DMS53 treated with DMSO at 0.1 percent for 48 hours (cell line): ENCODE data around the gene CRHR2.
"Not testable (repeated sequence)": the region's sequence is repeated elsewhere in the genome, so short reads cannot be mapped to it uniquely, and the experiment has no call there.

ENCODE experiments used
- DNase-seq: peaks from one replicate; lab custom pipeline; 2025; ENCODE audit not compliant: unreplicated experiment; lab: John Stamatoyannopoulos, UW

The CRHR2 gene

DNA sequence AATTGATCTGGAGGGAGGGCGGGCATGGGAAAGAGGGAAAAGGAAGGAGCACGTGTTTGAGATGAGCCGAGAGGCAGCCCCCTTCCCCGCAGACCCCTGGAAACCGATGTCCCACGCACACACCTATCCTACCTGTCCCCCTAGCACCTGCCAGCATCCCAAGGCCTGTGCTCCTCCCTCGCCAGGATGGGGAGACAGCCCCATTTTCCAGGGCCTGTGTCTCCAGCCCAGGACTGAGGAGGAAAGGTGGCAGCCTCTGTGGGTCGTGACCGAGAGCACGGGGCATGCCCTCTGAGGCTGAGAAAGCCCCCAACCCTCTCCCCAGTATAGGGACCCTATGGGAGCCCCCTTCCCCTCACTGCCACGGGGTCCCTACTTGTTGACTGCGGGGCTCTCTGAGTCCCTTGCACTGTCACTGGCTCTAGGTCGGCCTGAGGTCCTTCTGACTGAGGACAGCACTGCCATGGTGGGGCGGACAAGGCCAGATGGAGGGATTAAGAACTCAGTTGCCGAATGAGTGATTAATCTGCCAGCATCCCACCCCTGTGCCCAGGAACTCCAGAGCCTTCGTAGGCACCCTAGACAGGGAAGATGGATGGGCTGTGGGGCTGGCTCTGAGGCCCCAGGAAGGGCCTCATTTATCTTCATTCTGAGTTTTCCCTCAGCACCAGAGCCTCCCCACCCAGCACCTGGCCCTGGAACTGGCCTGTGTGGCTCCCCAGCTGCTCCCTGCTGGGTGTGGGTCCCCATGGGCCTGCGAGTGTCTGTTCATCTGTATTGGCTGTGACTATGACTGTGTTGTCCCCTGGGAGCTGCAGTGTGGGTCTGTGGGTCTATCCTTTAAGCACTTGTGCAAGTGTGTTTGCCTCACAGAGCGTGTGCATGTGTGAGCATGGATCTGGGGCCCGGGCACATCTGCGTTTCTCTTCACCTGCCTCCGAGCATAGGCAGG is 26.0 kb downstream of the CRHR2 start:
- no peak for DNase-seq

DNA sequence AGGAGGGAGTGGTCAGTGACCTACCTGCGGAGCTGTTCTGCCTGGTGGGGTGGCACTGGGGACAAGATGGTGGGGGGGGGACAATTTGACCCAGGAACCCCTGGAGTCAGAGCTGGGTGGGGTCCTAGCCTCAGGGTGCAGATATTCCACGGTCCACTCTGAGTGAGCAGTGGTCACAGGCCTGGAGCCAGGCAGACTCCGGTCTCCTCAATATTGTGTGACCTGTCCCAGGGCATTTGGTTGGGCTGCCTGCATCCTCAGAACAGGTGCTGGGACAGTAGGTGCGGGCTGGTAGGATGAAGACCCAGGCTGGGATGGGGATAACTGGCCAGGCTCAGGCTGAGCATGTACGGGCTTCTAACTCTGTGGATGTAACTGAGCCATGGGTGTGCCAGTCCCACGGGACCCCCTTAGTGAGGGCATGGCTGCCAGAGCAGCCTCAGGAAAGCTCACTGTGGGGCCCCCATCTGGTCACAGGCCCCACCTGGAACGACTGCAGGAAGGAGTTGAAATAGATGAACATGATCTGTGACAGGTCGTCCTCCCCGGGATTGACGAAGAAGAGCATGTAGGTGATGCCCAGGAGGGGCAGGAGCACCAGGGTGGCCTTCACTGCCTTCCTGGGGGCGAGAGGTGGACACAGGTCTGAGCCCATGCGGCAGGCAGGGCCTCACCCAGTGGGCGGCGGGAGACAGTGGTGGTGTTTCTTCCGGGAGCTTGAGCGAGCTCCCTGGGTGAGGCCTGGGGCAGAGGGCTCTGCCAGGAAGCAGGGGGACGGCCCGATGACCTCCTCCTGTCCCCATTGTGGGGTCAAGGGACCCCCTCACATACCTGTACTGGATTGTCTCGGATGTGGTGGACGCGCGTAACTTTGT is 26.9 kb downstream of the CRHR2 start:
- DNase-seq = no peak

DNA sequence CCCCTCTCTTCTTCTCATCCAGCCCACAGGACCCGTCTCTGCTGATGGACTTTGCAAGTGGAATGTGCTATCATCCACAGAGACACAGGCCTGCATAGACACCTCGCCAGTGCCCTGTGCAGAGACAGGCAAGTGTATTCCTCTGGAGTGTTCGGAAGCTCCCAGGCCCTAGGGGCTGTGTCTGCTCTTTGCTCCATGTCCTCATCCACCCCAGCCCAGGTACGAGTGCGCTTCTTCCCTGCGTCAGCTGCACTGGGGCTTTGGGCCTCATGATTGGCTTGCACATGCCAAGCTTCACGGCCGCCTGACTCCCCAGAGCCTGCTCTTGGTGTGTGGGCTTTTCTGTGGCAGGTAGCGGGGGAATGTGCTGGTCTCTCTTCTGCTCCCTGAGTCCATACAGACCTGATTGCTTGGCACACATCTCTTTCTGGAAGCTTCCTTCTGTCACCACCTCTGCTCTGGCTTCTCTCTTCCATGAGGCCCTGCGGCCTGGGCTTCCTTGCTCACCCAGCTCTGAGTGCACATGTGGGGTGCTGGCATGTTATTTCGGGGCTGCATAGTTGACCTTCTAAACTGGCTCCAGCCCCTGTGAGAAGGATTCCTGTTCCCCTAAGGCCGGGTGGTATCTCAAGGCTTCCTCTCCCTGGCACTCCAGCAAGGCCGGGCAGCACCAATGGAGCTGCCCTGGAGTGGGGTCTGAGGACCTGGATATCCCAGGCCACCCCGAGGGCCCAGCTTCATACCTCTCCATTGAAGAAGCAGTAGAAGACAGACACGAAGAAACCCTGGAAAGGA is 27.8 kb downstream of the CRHR2 start:
- no peak for DNase-seq

DNA sequence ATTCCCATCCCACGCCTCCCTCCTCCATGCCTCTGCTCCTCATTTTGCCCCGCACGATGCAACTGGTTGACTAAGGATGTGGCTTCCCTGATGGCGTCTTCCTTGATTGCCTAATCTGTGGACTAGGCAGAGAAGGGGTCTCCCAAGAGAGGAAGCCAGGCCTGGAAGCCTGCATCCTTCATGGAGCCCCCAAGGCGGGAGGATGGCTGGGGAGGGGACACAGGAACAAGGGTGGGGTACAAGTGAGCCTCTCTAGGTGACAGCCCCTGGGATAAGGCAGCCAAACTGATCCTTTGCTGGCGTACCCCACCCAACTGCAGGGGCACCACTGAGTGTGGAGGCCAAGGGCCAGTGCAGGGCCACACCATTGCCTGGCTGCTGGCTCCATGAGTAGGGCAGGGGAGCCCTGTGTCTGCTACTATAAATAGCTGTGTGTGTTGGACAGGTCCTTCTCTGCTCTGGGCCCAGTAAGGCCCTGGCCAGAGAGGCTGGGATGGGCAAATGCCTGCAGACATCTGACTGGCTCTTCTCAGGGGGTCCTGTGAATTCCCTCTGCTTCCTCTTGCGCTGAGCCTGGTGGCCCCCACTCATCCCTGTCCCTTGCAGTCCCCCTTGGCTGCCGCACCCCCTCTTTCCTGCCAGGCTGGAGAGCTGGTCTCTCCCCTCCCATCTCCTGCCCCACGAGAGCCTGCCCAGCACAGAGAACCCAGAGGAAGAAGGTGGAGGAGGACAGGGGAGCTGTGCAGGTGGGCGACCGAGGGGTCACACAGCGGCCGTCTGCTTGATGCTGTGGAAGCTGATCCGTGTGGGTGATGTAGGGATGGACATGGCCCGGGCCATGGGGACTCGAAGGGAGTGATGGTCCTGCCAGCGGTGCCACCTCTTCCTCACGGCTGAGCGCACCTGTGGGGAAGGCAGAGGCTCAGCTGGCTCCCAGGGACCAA is 29.3 kb downstream of the CRHR2 start:
- DNase-seq = no peak

DNA sequence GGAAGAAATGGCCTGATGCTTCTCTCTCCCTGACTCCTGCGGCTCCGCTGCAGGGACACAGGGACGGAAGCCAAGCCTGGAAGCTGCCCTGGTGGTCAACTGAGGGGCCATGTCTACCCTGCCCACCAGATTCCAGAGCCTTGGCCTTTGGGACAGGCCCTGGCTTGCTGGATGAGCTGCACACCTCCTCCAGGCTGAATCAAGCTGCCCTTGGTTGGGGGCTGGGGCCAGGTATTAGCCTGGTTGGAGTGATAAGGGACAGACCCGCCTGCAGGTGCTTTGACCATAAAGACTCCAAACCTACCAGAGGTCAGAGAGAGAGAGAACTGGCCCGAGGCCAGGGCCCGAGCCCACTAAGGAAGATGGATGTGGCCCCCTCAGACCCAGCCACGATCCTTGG is 30.1 kb downstream of the CRHR2 start:
- no peak for DNase-seq

DNA sequence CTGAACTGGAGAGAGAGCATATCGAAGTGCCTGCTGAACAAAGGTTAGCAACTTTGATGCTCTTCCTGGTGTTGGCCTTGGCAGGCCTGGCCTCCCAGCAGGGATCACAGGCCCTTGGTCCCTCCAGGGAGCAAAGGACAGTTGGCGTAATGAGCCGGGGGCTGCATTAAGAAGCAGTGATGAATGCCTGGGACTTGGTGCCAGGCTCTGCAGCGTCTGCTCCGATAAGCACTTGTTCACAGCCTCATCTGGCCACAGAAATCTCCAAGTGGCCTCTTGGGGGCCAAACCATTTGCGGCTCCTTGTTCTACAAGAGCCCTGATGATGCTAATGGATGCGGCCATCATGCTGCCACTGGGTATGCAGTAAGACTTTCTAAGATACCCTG is 31.8 kb downstream of the CRHR2 start:
- DNase-seq = no peak

DNA sequence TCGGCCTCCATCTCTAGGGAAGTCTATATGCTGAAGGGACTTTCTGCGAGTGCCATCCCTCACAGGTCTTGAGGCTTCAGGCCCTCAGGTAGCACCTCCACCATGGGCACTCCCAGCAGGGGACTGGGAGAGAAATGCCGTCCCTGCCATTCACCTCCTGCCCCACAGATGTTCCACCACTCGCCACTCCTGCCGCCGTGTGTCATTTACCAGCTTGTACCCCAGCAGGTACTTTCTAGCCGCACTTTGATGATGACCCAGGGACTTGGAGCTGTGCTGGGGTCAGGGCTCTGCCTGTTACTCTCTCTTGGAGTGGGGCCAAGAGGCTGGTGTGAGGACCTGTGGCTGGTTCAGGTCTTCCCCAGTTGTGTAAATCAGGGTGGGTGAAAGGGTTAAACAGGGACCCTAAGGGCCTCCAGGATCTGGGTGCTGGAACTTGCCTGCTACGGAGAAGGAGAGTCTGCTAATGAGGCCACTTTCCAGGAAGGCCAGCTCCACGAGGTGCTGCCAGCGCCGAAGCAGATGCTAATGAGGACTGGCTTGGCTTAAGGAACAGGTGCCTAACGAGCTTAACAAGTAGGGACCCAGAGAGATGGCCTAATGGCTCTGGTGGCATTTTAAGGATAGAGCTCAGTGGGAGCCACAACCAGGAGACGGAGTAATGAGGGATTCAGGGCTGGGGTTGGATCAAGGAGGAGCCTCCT is 32.4 kb downstream of the CRHR2 start:
- no peak for DNase-seq

DNA sequence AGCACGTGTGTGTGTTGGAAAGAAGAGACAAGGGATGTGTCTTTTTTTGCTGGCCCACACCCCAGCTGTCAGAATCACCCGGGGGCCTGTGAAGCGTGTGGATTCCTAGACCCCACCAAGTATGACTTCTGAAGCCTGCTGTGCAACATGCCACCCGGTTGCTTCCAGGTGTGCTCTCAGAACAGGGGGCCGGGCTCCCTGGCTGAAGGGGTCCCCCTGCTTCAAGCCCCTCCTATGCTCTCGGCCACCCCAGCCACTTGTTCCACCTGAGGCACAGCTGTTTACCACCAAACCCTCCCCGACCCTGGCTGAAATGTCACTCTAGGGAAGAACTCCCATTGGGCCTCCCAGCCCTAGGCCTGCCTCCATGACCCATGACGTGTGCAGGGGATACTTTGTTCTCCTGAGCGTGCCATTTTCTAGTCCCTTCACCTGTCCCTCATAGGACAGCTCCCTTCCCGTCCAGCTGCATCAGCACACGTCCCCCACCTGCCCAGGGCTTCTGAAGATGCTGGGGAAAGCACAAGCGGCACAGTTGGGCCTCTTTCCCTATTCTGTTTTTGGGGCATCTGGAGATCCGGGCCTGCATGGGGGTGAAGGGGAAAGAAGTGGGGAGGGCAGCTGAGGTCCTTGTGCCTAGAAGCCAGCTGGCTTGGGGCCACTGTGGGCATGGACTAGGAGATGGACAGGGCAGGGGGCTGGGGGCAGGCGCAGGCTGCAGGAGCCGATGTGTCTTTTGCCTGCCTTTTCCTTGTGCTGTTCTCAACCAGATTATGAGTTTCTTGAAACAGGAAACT is 33.3 kb downstream of the CRHR2 start:
- no peak for DNase-seq

DNA sequence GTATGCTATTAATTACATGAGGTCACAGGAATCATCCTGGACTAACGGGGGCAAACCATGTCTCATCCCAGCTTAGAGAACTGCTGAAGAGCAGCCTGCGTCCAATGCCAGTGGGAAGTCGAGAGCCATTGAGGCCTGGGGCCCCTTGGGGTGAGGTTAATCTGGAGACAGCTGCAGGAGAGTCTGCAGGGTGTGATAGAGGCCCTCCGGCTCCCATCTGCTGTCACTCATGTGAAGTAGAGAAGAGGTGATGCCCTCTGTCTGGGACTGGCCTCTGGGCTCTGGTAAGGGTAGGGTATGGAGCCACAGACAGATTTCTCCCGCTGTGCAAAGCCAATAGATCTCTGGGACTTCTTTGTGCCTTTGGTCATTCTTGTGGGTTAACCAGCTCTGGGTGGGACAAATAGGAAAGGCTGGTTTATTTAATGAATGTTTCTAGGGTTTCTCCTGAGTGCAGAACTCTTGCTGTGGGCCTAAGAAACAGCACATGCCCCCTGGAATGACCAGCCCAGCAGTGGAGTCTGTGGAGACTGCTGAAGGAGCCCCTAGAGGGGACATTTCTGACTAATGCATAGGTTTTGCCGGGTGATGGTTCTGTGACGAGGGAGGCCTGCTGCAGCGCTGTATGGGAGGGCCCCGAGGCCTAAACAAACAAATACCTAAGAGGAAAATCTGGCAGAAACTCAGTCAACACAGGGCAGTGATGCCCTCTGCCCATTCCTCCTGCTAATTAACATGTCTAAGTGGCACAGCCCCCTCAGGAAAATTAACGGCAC is 34.5 kb downstream of the CRHR2 start:
- no peak for DNase-seq

DNA sequence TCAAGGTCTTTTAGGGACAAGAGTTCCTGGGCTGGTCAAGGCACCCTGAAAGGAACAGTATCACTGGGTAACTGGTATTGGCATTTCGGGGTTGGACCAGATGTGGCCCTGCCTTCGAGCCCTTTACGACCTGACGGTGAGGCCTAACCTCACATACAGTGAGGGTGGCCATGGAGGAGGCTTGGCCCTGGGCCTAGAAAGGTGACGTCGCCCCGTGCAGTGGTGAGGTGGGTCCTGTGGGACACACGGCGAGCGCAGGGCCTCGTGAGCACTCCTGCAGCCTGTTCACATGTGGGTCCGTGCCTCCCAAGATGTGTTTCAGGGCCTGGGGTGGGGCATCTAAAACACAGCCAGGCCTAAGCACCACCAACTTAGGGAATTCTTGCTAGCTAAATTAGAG is 36.1 kb downstream of the CRHR2 start:
- DNase-seq = no peak

DNA sequence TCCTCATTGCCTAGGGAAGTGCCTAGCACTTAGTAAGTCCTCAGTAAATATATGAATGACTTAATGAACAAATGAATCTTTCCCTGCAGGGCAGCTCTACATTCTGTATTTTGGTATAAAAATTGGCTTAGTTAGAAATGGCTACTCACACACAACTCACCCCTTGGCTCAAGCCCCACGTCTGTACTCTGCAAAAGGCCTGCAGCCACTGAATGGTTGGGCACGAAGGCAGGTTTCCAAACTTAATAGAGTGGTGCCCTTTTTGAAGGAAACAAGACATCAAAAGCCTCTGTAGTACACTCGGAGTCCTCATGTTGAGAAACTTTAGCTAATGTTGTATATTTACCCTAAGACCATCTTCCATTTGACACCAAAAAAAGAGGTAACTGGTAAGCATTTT is 36.6 kb downstream of the CRHR2 start:
- DNase-seq = no peak

DNA sequence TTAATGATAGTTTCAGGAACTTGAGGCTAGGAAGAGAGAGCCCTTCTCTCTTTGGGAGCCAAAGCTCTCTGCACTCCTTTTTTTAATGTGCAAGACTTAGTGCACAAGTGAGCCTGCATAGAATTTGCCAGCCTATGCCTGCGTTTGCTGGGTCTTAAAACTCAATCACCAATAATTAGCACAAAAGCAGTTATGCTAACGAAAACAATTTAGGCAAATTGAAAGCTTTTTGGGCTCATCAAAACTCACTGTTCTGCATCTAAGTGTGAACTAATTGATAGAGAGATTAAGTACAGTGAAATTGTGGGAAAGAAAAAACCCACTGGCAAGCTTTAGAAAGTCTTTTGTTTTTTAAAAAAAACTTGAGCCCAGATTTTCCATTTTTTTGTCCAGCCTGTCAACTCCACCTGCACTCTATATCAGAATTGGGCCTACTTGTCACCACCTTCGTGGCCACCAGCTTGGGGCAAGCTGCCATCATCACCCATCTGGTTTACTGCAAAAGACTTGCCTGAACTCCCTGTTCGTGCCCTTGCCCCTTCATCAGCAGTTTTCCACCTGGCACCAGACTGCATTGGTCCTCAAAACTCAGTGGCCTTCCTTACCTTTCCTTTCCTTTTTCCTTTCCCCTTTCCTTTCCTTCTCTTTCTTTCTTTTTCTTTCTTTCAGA is 37.8 kb downstream of the CRHR2 start:
- no peak for DNase-seq

DNA sequence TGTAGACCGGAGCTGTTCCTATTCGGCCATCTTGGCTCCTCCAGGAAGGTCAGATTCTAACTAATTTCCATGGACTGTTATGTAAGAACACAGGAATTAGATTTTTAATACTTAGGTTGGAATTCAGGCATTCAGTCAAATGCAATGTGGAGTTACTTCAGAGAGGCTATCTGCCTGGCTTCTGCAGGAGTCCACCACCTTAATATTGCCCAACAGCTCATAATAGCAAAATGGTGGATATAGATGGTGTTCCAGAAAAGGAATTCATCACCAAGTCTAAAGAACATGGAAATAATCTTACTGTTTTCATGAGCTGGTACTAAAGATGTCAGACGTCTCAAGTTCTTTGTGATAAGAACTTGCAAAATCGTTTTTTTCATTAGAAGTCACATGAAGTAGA is 39.5 kb downstream of the CRHR2 start:
- no peak for DNase-seq

DNA sequence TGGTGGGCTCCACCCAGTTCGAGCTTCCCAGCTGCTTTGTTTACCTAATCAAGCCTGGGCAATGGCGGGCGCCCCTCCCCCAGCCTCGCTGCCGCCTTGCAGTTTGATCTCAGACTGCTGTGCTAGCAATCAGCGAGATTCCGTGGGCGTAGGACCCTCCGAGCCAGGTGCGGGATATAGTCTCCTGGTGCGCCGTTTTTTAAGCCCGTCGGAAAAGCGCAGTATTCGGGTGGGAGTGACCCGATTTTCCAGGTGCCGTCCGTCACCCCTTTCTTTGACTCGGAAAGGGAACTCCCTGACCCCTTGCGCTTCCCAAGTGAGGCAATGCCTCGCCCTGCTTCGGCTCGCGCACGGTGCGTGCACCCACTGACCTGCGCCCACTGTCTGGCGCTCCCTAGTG is 39.9 kb downstream of the CRHR2 start:
- DNase-seq = not testable (repeated sequence)

DNA sequence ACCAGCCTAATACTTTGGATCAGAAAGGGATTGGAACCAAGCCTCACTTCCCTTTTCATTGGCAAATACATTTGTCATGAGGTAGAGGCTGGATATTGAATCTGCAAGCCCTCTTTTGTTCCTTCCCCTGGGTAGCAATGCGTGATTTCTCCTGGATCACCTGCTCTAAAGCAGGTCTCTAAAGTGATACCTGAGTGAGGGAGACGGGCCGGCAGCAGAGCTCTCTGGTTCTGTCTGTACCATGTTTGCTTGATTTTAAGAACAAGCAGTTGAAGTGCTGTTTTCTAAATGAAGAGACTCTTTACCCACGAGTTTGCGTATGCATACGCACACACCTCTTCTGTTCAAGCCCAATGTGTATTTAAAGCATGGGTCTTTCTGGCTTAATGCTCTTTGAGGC is 46.5 kb downstream of the CRHR2 start:
- DNase-seq = no peak

DNA sequence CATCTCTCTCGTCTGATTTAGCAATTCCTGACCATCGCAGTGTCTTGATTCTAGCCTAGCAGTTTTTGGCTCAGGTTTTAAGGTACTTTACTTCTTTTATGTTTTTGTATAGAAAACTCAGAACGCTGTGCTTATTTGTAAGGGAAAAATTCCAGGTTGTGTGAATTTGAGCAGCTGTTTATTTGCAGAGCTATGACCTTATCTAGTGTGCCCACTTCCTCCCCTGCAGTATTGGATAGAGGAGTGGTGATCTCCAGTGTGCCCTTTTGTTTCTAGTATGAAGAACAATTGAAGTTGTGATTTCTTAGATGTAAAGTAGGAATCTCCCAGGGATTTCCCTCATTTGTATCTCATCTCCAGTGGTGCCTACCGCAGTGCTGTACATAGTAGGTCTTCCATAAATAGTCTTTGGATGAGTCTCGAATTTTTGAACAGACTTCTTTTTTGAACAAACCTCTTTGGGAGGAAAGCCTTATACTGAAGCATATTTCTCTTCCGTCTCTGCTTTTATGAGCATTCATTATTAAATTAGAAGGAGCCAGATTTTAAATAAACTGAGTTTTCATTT is 47.5 kb downstream of the CRHR2 start:
- DNase-seq = no peak

DNA sequence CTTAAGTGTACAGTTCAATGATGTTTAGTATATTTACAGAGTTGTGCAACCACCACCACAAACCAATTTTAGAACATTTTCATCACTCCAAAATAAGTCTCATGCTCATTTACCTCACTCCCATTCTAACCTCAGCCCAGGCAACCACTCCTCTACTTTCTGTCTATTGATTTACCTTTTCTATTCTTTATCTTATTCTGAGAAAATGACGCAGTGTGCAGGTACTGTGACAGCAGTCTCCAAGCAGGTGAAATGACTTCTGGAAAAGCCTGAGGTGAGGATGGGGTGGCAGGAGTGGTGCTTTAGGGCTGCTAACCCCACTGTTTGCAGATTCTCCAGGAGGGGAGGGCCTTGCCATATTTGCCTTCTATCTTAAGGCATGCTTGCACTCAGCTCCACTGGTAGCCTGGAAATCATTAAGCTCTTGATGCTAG is 48.0 kb downstream of the CRHR2 start:
- DNase-seq = no peak
